ENCODE data around the gene ARHGAP22.

GRCh38 chr10:48645600-48645999 lies 40.7 kb upstream of the ARHGAP22 start:
- TF ChIP-seq EZH2 (IDR thresholded peaks at IDR 0.05; ENCODE audit: insufficient read depth, poor library complexity, severe bottlenecking): no peak
- no peak for TF ChIP-seq EZH2phosphoT487 (IDR thresholded peaks at IDR 0.05; ENCODE audit: insufficient read depth, low read depth)
